GM23338 (cell line): ENCODE data around the gene WDR11.
A peak's percentile ranks its signal among the peaks of the same experiment; 100 is the strongest.

ENCODE experiments used
- CTCF ChIP-seq, 2 experiments: fragments of 200-600 bp in 1 of 2; sonication (generic) in 1 of 2; conservative IDR thresholded peaks; 2 replicates each; pipeline versions ENCODE4 v1.5.1 to v1.6.1; 2016 to 2017; ENCODE audit warnings: antibody characterized with exemption in 2 of 2, low read depth in 2 of 2, mild to moderate bottlenecking in 2 of 2, moderate library complexity in 1 of 2
- EZH2 ChIP-seq: fragments of 200-600 bp; sonication (generic); IDR thresholded peaks from one replicate; pipeline ENCODE4 v1.8.0; 2017; ENCODE audit warnings: antibody characterized with exemption, mild to moderate bottlenecking, low read depth; ENCODE audit not compliant: unreplicated experiment
- JUNB ChIP-seq: IDR thresholded peaks from one replicate; pipeline ENCODE4 v1.6.1; 2016; ENCODE audit warnings: antibody characterized with exemption; ENCODE audit not compliant: unreplicated experiment
- NANOG ChIP-seq: IDR thresholded peaks from 2 replicates; pipeline ENCODE4 v1.6.1; 2016; ENCODE audit warnings: antibody characterized with exemption, borderline replicate concordance
- POLR2AphosphoS5 ChIP-seq: IDR thresholded peaks from 2 replicates; pipeline ENCODE4 v1.6.1; 2016; ENCODE audit warnings: antibody characterized with exemption, low read depth
- REST ChIP-seq: IDR thresholded peaks from one replicate; pipeline ENCODE4 v1.6.1; 2018; ENCODE audit warnings: antibody characterized with exemption; ENCODE audit not compliant: unreplicated experiment
- STAT1 ChIP-seq: IDR thresholded peaks from one replicate; pipeline ENCODE4 v1.6.1; 2016; ENCODE audit warnings: antibody characterized with exemption; ENCODE audit not compliant: unreplicated experiment

- peak; percentile 74 to 94 for TF ChIP-seq CTCF (conservative IDR thresholded peaks at IDR 0.05; ENCODE audit: low read depth in 2 of 2)
- TF ChIP-seq EZH2: no peak
- no peak for TF ChIP-seq POLR2AphosphoS5
- TF ChIP-seq REST: no peak
- TF ChIP-seq STAT1: no peak
- TF ChIP-seq NANOG: no peak
- TF ChIP-seq JUNB: no peak
Measured at GRCh38 chr10:120942806-120943413, 91.7 kb downstream of the WDR11 start.
